SK-N-SH (cell line): ENCODE measurements around the gene OPA3.

Experiments
- EZH2phosphoT487 ChIP-seq: fragments of 200-600 bp; sonication (generic); IDR thresholded peaks from 2 replicates; pipeline ENCODE4 v1.6.1; 2017; ENCODE audit warnings: low read depth, mixed run types, mild to moderate bottlenecking, antibody characterized with exemption, moderate library complexity, borderline replicate concordance
- FOXM1 ChIP-seq: IDR thresholded peaks from 2 replicates; pipeline ENCODE4 v1.4.0; 2012; ENCODE audit warnings: low read depth, mild to moderate bottlenecking
- NFIC ChIP-seq: IDR thresholded peaks from 2 replicates; pipeline ENCODE4 v1.4.0; 2012; ENCODE audit warnings: borderline replicate concordance
- POLR2AphosphoS5 ChIP-seq: IDR thresholded peaks from 2 replicates; pipeline ENCODE4 v1.6.1; 2012; ENCODE audit warnings: low read depth, low read length
- RCOR1 ChIP-seq: fragments of 150-350 bp; IDR thresholded peaks from 2 replicates; pipeline ENCODE4 v1.6.1; 2017; ENCODE audit warnings: antibody characterized with exemption, low read length
- RFX5 ChIP-seq: IDR thresholded peaks from 2 replicates; pipeline ENCODE4 v1.6.1; 2012; ENCODE audit warnings: mild to moderate bottlenecking, improper control_type of control experiment, low read length
- RXRA ChIP-seq: IDR thresholded peaks from 2 replicates; pipeline ENCODE4 v1.4.0; 2012; ENCODE audit warnings: low read depth, mild to moderate bottlenecking, borderline replicate concordance
- TAF1 ChIP-seq: IDR thresholded peaks from 2 replicates; pipeline ENCODE4 v1.6.1; 2012; ENCODE audit warnings: low read depth, mild to moderate bottlenecking, low read length, moderate library complexity, borderline replicate concordance
- TCF12 ChIP-seq: IDR thresholded peaks from 2 replicates; pipeline ENCODE4 v1.4.0; 2012
- TEAD4 ChIP-seq: IDR thresholded peaks from 2 replicates; pipeline ENCODE4 v1.4.0; 2012; ENCODE audit warnings: mild to moderate bottlenecking, borderline replicate concordance; ENCODE audit not compliant: insufficient read depth
- TF ChIP-seq, protein P1 (sequence below): fragments of 200-600 bp; sonication (generic); IDR thresholded peaks from 2 replicates; pipeline ENCODE4 v1.6.1; 2017; ENCODE audit warnings: antibody characterized with exemption, mild to moderate bottlenecking, moderate library complexity
- TF ChIP-seq, protein P2 (sequence below): fragments of 150-350 bp; IDR thresholded peaks from 2 replicates; pipeline ENCODE4 v1.6.1; 2017; ENCODE audit warnings: antibody characterized with exemption, low read length, low read depth, borderline replicate concordance
- TF ChIP-seq, protein P3 (sequence below): IDR thresholded peaks from 2 replicates; pipeline ENCODE4 v1.4.0; 2012; ENCODE audit warnings: low read depth, borderline replicate concordance

DNA sequence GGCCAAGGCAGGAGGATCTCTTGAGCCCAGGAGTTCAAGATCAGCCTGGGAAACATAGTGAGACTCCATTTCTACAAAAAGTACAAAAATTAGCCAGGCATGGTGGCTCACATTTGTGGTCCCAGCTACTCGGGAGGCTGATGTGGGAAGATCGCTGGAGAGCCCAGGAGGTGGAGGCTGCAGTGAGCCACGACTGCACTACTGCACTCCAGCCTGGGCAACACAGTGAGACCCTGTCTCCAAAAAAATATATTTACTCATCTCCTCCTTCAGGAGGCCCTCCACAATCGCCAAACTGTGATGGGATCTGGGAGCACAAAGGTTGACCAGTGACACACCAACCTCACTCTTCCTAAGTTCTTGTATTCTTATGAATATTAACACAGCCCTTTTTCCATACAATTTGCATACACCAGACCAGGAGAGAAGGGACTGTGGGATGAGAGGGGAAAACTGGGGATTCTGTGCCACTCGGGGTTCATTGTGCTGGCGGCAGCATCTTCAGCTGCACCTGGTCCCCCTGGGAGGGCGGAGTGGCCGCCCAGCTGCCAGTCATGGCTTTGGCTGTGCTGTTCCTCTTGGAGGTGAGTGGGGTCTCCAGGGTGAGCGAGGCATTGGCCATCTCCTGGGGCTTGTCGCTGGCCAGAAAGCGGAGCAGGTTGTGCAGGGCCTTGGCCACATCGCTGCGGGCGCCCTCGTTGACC is 5.8 kb upstream of the OPA3 start:
- TF ChIP-seq TAF1 (no peak), RFX5 (no peak), EZH2phosphoT487 (no peak), TEAD4 (no peak), TCF12 (no peak), POLR2AphosphoS5 (no peak), NFIC (no peak), RCOR1 (no peak), RXRA (no peak), FOXM1 (no peak)
- TF ChIP-seq, protein P1, sequence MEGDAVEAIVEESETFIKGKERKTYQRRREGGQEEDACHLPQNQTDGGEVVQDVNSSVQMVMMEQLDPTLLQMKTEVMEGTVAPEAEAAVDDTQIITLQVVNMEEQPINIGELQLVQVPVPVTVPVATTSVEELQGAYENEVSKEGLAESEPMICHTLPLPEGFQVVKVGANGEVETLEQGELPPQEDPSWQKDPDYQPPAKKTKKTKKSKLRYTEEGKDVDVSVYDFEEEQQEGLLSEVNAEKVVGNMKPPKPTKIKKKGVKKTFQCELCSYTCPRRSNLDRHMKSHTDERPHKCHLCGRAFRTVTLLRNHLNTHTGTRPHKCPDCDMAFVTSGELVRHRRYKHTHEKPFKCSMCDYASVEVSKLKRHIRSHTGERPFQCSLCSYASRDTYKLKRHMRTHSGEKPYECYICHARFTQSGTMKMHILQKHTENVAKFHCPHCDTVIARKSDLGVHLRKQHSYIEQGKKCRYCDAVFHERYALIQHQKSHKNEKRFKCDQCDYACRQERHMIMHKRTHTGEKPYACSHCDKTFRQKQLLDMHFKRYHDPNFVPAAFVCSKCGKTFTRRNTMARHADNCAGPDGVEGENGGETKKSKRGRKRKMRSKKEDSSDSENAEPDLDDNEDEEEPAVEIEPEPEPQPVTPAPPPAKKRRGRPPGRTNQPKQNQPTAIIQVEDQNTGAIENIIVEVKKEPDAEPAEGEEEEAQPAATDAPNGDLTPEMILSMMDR: no peak
- TF ChIP-seq, protein P2, sequence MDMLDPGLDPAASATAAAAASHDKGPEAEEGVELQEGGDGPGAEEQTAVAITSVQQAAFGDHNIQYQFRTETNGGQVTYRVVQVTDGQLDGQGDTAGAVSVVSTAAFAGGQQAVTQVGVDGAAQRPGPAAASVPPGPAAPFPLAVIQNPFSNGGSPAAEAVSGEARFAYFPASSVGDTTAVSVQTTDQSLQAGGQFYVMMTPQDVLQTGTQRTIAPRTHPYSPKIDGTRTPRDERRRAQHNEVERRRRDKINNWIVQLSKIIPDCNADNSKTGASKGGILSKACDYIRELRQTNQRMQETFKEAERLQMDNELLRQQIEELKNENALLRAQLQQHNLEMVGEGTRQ: no peak
- TF ChIP-seq, protein P3, sequence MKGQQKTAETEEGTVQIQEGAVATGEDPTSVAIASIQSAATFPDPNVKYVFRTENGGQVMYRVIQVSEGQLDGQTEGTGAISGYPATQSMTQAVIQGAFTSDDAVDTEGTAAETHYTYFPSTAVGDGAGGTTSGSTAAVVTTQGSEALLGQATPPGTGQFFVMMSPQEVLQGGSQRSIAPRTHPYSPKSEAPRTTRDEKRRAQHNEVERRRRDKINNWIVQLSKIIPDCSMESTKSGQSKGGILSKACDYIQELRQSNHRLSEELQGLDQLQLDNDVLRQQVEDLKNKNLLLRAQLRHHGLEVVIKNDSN: no peak
